HG02763 (cell line): Measurements from ENCODE around the gene NXPE2.

ENCODE experiments used
- ATAC-seq: cut with Tn5 transposase; IDR thresholded peaks from one replicate; pipeline ENCODE4 v1.9.1; 2021; ENCODE audit warnings: mild to moderate bottlenecking, moderate library complexity; ENCODE audit not compliant: unreplicated experiment

Gene NXPE2

GRCh38 chr11:114738954-114739353 lies 60.6 kb downstream of the NXPE2 start:
- no peak for ATAC-seq

GRCh38 chr11:114745150-114745671 lies 66.9 kb downstream of the NXPE2 start:
- no peak for ATAC-seq

- no peak for ATAC-seq
Measured at GRCh38 chr11:114746013-114746412, 67.7 kb downstream of the NXPE2 start.
